HG03378 (cell line): ENCODE data around the gene PRSS3.
"Not testable (repeated sequence)": the region's sequence is repeated elsewhere in the genome, so short reads cannot be mapped to it uniquely, and the experiment has no call there.

Experiments used
- ATAC-seq: cut with Tn5 transposase; IDR thresholded peaks from one replicate; pipeline ENCODE4 v1.9.1; 2021; ENCODE audit warnings: mild to moderate bottlenecking, moderate library complexity; ENCODE audit not compliant: unreplicated experiment

The PRSS3 gene

GRCh38 chr9:33817327-33818166 lies 22.2 kb downstream of the PRSS3 start:
- no peak for ATAC-seq

GRCh38 chr9:33818167-33818846 lies 22.9 kb downstream of the PRSS3 start:
- no peak for ATAC-seq

DNA sequence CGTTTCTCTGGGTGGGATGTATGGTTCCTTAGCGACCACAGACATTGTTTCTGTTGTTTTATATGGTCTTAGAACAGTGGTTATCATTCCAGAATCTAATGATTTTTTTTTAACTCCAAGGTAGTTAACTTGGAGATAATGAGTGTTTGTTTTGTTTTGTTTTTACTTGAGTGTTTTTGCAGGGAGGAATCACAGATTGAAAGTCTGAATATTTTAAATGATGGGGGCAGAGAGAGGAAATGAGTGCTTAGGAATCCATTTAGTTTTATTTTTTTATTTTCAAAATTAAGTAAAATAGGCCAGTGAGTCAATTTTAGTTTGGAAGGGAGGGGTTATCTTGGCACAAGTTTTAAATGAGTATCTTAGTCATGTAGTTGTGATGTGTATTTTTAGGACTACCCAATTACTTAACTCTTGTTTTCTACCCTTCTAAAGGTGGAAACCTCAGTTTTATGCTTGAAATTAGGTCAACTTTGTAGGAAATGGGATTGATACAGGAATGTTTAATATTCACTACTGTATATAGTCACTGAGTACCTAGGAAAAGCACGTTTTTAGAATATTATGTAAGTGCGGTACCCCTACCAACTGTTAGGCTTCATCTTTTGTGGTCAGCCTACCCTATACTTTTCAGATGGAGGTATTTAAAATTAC lies 23.6 kb downstream of the PRSS3 start:
- ATAC-seq: no peak

- ATAC-seq: no peak
These were observed 24.9 kb downstream of the PRSS3 start for GRCh38 chr9:33820231-33820745.

- ATAC-seq: no peak
These were observed 28.4 kb downstream of the PRSS3 start for GRCh38 chr9:33823801-33824200.

- ATAC-seq: not testable (repeated sequence)
These were observed 31.9 kb downstream of the PRSS3 start for GRCh38 chr9:33827285-33827684.

GRCh38 chr9:33829641-33830230 lies 34.4 kb downstream of the PRSS3 start:
- ATAC-seq: not testable (repeated sequence)

DNA sequence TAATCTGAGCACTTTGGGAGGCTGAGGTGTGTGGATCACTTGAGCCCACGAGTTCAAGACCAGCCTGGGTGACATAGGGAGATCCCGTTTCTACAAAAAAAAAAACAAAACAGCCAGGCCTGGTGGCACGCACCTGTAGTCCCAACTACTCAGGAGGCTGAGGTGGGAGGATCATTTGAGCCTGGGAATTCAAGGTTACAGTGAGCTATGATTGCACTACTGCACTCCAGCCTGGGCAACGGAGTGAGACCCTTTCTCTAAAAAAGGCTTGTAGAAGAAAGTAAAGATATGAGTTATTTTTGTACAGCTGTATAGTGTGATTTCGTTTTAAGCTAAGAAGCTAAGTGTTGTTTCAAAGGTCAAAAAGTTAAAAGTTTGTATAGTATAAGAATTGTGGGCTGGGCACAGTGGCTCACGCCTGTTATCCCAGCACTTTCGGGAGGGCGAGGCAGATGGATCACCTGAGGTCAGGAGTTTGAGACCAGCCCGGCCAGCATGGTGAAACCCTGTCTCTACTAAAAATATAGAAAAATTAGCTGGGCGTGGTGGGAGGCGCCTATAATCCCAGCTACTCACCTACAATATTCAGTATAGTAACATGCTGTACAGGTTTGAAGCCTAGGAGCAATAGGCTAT lies 40.4 kb downstream of the PRSS3 start:
- no peak for ATAC-seq

DNA sequence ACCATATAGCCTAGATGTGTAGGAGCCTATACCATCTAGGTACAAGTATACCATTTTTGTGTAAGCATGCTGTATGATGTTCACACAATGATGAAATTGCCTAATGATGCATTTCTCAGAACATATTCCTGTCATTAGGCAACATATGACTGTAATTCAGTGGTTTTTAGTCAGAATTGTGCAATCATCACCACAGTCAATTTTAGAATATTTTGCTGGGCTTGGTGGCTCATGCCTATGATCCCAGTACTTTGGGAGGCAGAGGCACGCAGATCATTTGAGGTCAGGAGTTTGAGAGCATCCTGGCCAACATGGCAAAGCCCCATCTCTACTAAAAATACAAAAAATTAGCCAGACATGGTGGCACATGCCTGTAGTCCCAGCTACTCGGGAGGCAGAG lies 40.9 kb downstream of the PRSS3 start:
- ATAC-seq: not testable (repeated sequence)

- ATAC-seq: no peak
These were observed 41.8 kb downstream of the PRSS3 start for GRCh38 chr9:33837138-33837537.

DNA sequence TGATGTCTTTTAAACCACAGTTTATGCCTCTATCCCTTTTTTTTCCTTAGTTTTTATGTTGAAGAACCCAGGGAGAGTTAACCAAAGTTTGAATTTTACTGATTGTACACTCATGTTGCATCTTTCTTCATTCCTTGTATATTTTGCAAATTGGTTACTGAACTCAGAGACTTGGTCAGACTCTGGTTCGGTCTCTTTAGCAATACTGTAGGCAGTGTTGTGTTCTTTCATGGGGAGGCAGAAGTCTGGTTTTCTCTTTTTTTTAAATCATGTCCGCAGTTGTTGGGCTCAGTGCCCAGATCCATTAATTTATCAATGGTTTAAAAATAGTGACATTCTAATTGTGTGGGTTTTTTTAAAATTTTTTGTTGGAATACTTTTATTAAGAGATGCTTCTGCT lies 45.0 kb downstream of the PRSS3 start:
- ATAC-seq: no peak

GRCh38 chr9:33843312-33843961 lies 48.1 kb downstream of the PRSS3 start:
- no peak for ATAC-seq

GRCh38 chr9:33846231-33846630 lies 50.9 kb downstream of the PRSS3 start:
- ATAC-seq: no peak

DNA sequence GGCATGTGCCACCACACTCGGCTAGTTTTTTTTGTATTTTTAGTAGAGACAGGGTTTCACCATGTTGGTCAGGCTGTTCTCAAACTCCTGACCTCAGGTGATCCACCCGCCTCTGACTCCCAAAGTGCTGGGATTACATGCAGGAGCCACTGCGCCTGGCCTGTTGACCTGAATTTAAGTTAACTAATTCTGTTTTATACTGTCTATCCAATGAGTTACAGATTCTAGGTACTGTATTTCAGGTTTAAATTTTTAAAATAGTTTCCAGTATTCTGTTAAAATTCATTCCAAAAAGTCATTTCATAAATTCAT lies 52.5 kb downstream of the PRSS3 start:
- not testable (repeated sequence) for ATAC-seq
